OCI-LY1 (cell line): Measurements from ENCODE around the gene DBX1.

Experiments
- H2AFZ ChIP-seq: fragments of 200-600 bp; sonication (generic), shearing (Covaris generic); 2 replicates; pipeline ENCODE4 v1.6.0; 2014; ENCODE audit warnings: antibody characterized with exemption, mild to moderate bottlenecking, low read length
- H3F3A ChIP-seq: fragments of 200-600 bp; sonication (generic), shearing (Covaris generic); 2 replicates; pipeline ENCODE4 v1.6.0; 2014; ENCODE audit warnings: mild to moderate bottlenecking, antibody characterized with exemption, low read length, moderate library complexity; ENCODE audit not compliant: insufficient read depth
- H3K27ac ChIP-seq: fragments of 200-600 bp; sonication (generic); 2 replicates; pipeline ENCODE4 v1.5.1; 2014; ENCODE audit warnings: low read length, mixed run types, mild to moderate bottlenecking, low read depth; ENCODE audit not compliant: poor library complexity, severe bottlenecking
- H3K27me3 ChIP-seq: fragments of 200-600 bp; sonication (generic); 2 replicates; pipeline ENCODE4 v1.6.0; 2014; ENCODE audit warnings: antibody characterized with exemption, mild to moderate bottlenecking, low read length, moderate library complexity; ENCODE audit not compliant: insufficient read depth
- H3K36me3 ChIP-seq: fragments of 200-600 bp; sonication (generic); 2 replicates; pipeline ENCODE4 v1.6.1; 2014; ENCODE audit warnings: mild to moderate bottlenecking, antibody characterized with exemption, low read length, moderate library complexity, mixed read lengths; ENCODE audit not compliant: insufficient read depth
- H3K4me1 ChIP-seq: fragments of 200-600 bp; sonication (generic); 2 replicates; pipeline ENCODE4 v1.5.1; 2014; ENCODE audit warnings: mild to moderate bottlenecking, low read length, moderate library complexity; ENCODE audit not compliant: insufficient read depth, severe bottlenecking
- H3K4me2 ChIP-seq: fragments of 200-600 bp; sonication (generic), shearing (Covaris generic); 2 replicates; pipeline ENCODE4 v1.6.1; 2014; ENCODE audit warnings: low read length
- H3K4me3 ChIP-seq: fragments of 200-600 bp; sonication (generic); 2 replicates; pipeline ENCODE4 v1.5.1; 2014; ENCODE audit warnings: low read length, low read depth, mild to moderate bottlenecking, mixed read lengths; ENCODE audit not compliant: poor library complexity, severe bottlenecking
- H3K79me2 ChIP-seq: fragments of 200-600 bp; shearing (Covaris generic); 2 replicates; pipeline ENCODE4 v1.6.1; 2016; ENCODE audit warnings: mixed run types, low read length, mixed read lengths; ENCODE audit not compliant: insufficient read depth
- H3K9ac ChIP-seq: fragments of 200-600 bp; sonication (generic), shearing (Covaris generic); 2 replicates; pipeline ENCODE4 v1.6.1; 2014; ENCODE audit warnings: mild to moderate bottlenecking, low read length, mixed read lengths
- H3K9me2 ChIP-seq: fragments of 200-600 bp; sonication (generic), shearing (Covaris generic); 2 replicates; pipeline ENCODE4 v1.6.1; 2014; ENCODE audit warnings: low read depth, mild to moderate bottlenecking, low read length, mixed read lengths
- H3K9me3 ChIP-seq: fragments of 200-600 bp; shearing (Covaris generic); 2 replicates; pipeline ENCODE4 v1.6.1; 2014; ENCODE audit warnings: low read length, mixed read lengths
- H4K20me1 ChIP-seq: fragments of 200-600 bp; sonication (generic), shearing (Covaris generic); 2 replicates; pipeline ENCODE4 v1.6.0; 2016; ENCODE audit warnings: mild to moderate bottlenecking, low read length; ENCODE audit not compliant: insufficient read depth
- EZH2 ChIP-seq: fragments of 200-600 bp; sonication (generic), shearing (Covaris generic); IDR thresholded peaks from 2 replicates; pipeline ENCODE4 v1.8.0; 2017; ENCODE audit warnings: borderline replicate concordance, mixed run types, mild to moderate bottlenecking, antibody characterized with exemption, low read length, moderate library complexity, mixed read lengths
- TF ChIP-seq, protein P1 (sequence below): fragments of 200-600 bp; sonication (generic), shearing (Covaris generic); IDR thresholded peaks from 2 replicates; pipeline ENCODE4 v1.5.1; 2017; ENCODE audit warnings: mild to moderate bottlenecking, antibody characterized with exemption, low read length, moderate library complexity, mixed read lengths

The DBX1 gene

GRCh38 chr11:20158597-20159257, 1.5 kb downstream of the DBX1 start:
- H3K4me1 ChIP-seq: no peaks in the 10 kb centered on the region
- no peak overlapping the region for H3K4me2 ChIP-seq
- no peak overlapping the region for H3K4me3 ChIP-seq
- no peaks in the 10 kb centered on the region for H3K36me3 ChIP-seq
- H3K79me2 ChIP-seq: no peaks in the 10 kb centered on the region
- H3F3A ChIP-seq: no peaks in the 10 kb centered on the region
- peaks cover 3% of the 10 kb centered on the region; the same call in 1 of the 2 replicates for H3K27me3 ChIP-seq
- H2AFZ ChIP-seq: no peak overlapping the region
- H4K20me1 ChIP-seq: no peaks in the 10 kb centered on the region
- H3K9me2 ChIP-seq: no peaks in the 10 kb centered on the region
- H3K27ac ChIP-seq: no peak overlapping the region
- TF ChIP-seq, protein P1, sequence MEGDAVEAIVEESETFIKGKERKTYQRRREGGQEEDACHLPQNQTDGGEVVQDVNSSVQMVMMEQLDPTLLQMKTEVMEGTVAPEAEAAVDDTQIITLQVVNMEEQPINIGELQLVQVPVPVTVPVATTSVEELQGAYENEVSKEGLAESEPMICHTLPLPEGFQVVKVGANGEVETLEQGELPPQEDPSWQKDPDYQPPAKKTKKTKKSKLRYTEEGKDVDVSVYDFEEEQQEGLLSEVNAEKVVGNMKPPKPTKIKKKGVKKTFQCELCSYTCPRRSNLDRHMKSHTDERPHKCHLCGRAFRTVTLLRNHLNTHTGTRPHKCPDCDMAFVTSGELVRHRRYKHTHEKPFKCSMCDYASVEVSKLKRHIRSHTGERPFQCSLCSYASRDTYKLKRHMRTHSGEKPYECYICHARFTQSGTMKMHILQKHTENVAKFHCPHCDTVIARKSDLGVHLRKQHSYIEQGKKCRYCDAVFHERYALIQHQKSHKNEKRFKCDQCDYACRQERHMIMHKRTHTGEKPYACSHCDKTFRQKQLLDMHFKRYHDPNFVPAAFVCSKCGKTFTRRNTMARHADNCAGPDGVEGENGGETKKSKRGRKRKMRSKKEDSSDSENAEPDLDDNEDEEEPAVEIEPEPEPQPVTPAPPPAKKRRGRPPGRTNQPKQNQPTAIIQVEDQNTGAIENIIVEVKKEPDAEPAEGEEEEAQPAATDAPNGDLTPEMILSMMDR: no peak
- no peak for TF ChIP-seq EZH2
- H3K9ac ChIP-seq: no peak overlapping the region
- no peaks in the 10 kb centered on the region for H3K9me3 ChIP-seq

GRCh38 chr11:20157728-20158127, 2.5 kb downstream of the DBX1 start:
- no peaks in the 10 kb centered on the region for H3K9me2 ChIP-seq
- no peaks in the 10 kb centered on the region for H3K9me3 ChIP-seq
- H3F3A ChIP-seq: no peaks in the 10 kb centered on the region
- H3K36me3 ChIP-seq: no peaks in the 10 kb centered on the region
- no peaks in the 10 kb centered on the region for H3K79me2 ChIP-seq
- H3K27ac ChIP-seq: no peak overlapping the region
- no peak overlapping the region for H3K4me2 ChIP-seq
- no peaks in the 10 kb centered on the region for H4K20me1 ChIP-seq
- H2AFZ ChIP-seq: no peak overlapping the region
- no peaks in the 10 kb centered on the region for H3K4me1 ChIP-seq
- H3K27me3 ChIP-seq: 0 out of 2 replicates have a peak, but pooled peaks cover 3% of the 10 kb centered on the region
- TF ChIP-seq, protein P1: no peak
- no peak for TF ChIP-seq EZH2
- H3K9ac ChIP-seq: no peak overlapping the region
- H3K4me3 ChIP-seq: no peak overlapping the region

DNA sequence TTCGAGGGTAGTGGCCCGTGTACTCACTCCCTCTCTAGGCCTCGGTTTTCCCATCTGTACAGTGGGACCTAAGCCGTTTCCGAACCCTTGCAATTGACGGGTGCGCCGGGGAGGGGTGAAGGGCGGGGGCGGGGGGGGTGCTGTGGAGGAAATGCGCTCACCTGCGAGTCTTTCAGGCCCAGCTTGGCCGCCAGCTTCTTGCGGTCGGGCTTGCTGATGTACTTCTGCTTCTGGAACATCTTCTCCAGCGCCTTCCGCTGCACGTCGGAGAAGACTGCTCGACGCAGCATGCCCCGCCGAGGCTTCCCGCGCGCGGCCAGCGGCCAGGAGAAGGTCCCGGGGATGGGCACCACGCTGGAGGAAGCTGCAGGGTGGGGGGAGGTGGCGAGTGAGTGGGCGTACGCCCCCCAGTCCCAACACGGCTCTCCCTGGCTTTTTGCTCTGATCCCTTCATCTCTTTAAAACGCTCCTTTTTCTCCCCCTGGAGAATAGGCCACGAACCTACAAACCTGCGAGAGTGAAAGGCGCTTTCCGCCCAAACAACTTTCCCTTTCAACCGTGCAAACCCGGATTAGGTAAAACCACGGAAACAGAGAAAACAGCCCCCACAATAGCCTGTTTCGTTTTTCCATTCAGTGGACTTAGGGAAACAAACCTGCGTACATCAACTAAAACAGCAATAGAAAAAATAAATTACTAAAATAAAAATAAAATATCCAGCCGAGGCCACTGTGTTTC, 3.2 kb downstream of the DBX1 start:
- Histone ChIP-seq H3K4me1 (no peaks in the 10 kb centered on the region), H3K27me3 (0 out of 2 replicates have a peak, but pooled peaks cover 3% of the 10 kb centered on the region), H3K9ac (no peak overlapping the region), H3K9me2 (no peaks in the 10 kb centered on the region), H3K4me2 (no peak overlapping the region), H3K27ac (no peak overlapping the region), H4K20me1 (no peaks in the 10 kb centered on the region), H3K4me3 (no peak overlapping the region), H3K79me2 (no peaks in the 10 kb centered on the region), H3K36me3 (no peaks in the 10 kb centered on the region), H3F3A (no peaks in the 10 kb centered on the region), H2AFZ (no peak overlapping the region), H3K9me3 (no peaks in the 10 kb centered on the region)
- TF ChIP-seq EZH2: no peak
- TF ChIP-seq, protein P1: no peak
